K562 (cell line): ENCODE measurements around the gene PPP3CA. TPM values are rescaled to one million over a fixed set of nuclear protein-coding genes. Genes with fewer than 3 reads are reported as not detected.

Source experiments
- ATAC-seq: fragments of 200-7000 bp; cut with Tn5 transposase; 3 replicates; pipeline ENCODE4 v1.9.1; 2020; ENCODE audit warnings: moderate library complexity
- BruUV-seq: library from RNA; stranded (reverse); fragments of 400-500 nt; replicated peaks from 2 replicates; lab custom pipeline; 2021; lab: Mats Ljungman, UMichigan
- CTCF ChIA-PET: fragments of 300-600 bp; formaldehyde crosslinking; extraction: SDS; loops from one replicate; lab custom pipeline; 2021; ENCODE audit warnings: low intra/inter-chr PET ratio; lab: Yijun Ruan, JAX
- POLR2A ChIA-PET: fragments of 300-600, 350-650 bp; sonication (Branson Sonifier 250); formaldehyde crosslinking; extraction: SDS; loops from one replicate; lab custom pipeline; 2021; ENCODE audit warnings: antibody characterized with exemption, inconsistent platforms; lab: Yijun Ruan, JAX
- DNase-seq, 4 experiments: peaks; one replicate each; pipeline versions ENCODE4 v3.0.0 to v3.0.0-alpha.2; 2011 to 2018; ENCODE audit warnings: low spot score in 3 of 4, mixed read lengths in 3 of 4; ENCODE audit errors: extremely low read depth in 1 of 4
- FAIRE-seq: peaks from 2 replicates; lab custom pipeline; 2011; peaks lifted over from hg19 to GRCh38; lab: Jason Lieb, UNC
- H2AFZ ChIP-seq: 2 replicates; pipeline ENCODE4 v1.6.0; 2011; ENCODE audit warnings: low read depth, low read length, control low read depth, inconsistent platforms
- H3K27ac ChIP-seq: fragments of 200-600 bp; 3 replicates; pipeline ENCODE4 v1.8.0; 2011; ENCODE audit warnings: low read depth, mild to moderate bottlenecking, control low read depth, inconsistent platforms, low read length, moderate library complexity, mixed read lengths; ENCODE audit errors: extremely low read depth
- H3K27me3 ChIP-seq, 2 experiments: fragments of 300-600 bp in 1 of 2; 2 replicates in 1 of 2; 3 replicates in 1 of 2; pipeline versions ENCODE4 v1.6.0 to v1.8.0; 2011; ENCODE audit warnings: inconsistent platforms in 2 of 2, low read length in 2 of 2, mild to moderate bottlenecking in 1 of 2, mixed read lengths in 1 of 2, moderate library complexity in 1 of 2; ENCODE audit not compliant: control insufficient read depth in 2 of 2, insufficient read depth in 2 of 2
- H3K36me3 ChIP-seq: fragments of 300-600 bp; 3 replicates; pipeline ENCODE4 v1.8.0; 2011; ENCODE audit warnings: mild to moderate bottlenecking, low read length, inconsistent platforms; ENCODE audit not compliant: control insufficient read depth, insufficient read depth
- H3K4me1 ChIP-seq, 2 experiments: fragments of 200-600 bp in 1 of 2; replicated peaks in 1 of 2; 2 replicates in 1 of 2; 3 replicates in 1 of 2; pipeline versions ENCODE4 v1.5.1 to v1.8.0; 2011; ENCODE audit warnings: inconsistent platforms in 2 of 2, low read length in 2 of 2, mild to moderate bottlenecking in 1 of 2, mixed read lengths in 1 of 2, moderate library complexity in 1 of 2; ENCODE audit not compliant: control insufficient read depth in 2 of 2, insufficient read depth in 2 of 2
- H3K4me2 ChIP-seq: 2 replicates; pipeline ENCODE4 v1.6.1; 2011; ENCODE audit warnings: low read length, control low read depth, inconsistent platforms, mixed read lengths; ENCODE audit not compliant: insufficient read depth
- H3K4me3 ChIP-seq: fragments of 200-600 bp; sonication (generic), shearing (Covaris generic); 2 replicates; pipeline ENCODE4 v1.5.1; 2016; ENCODE audit warnings: control low read depth, inconsistent platforms
- H3K79me2 ChIP-seq: fragments of 200-600 bp; 3 replicates; pipeline ENCODE4 v1.8.0; 2011; ENCODE audit warnings: low read length, inconsistent platforms; ENCODE audit not compliant: control insufficient read depth, insufficient read depth
- H3K9ac ChIP-seq, 2 experiments: 2 replicates each; pipeline versions ENCODE4 v1.6.0 to v1.6.1; 2011; ENCODE audit warnings: low read depth in 2 of 2, low read length in 2 of 2, control low read depth in 1 of 2, inconsistent platforms in 1 of 2, mild to moderate bottlenecking in 1 of 2, mixed read lengths in 1 of 2; ENCODE audit not compliant: insufficient read depth in 1 of 2
- H3K9me1 ChIP-seq: one replicate; pipeline ENCODE4 v1.6.0; 2011; ENCODE audit warnings: inconsistent platforms, mild to moderate bottlenecking, low read length, moderate library complexity; ENCODE audit not compliant: control insufficient read depth, insufficient read depth
- H3K9me3 ChIP-seq: replicated peaks from 2 replicates; pipeline ENCODE4 v1.5.1; 2011; ENCODE audit warnings: low read depth, low read length, inconsistent platforms; ENCODE audit not compliant: control insufficient read depth, insufficient read depth
- H4K20me1 ChIP-seq: replicated peaks from 2 replicates; pipeline ENCODE4 v1.6.1; 2011; ENCODE audit warnings: low read length, inconsistent platforms, mixed read lengths; ENCODE audit not compliant: control insufficient read depth, insufficient read depth
- ATF3 ChIP-seq, 2 experiments: fragments of 450-650 bp in 1 of 2; sonication (generic) in 1 of 2; formaldehyde crosslinking in 1 of 2; IDR thresholded peaks in 1 of 2; conservative IDR thresholded peaks in 1 of 2; 2 replicates each; pipeline versions ENCODE4 v1.6.1 to v1.8.1; 2016 to 2023; ENCODE audit warnings: mild to moderate bottlenecking in 2 of 2, moderate library complexity in 2 of 2, inconsistent platforms in 1 of 2, missing genetic modification reagents in 1 of 2
- ETS1 ChIP-seq: conservative IDR thresholded peaks from 2 replicates; pipeline ENCODE4 v1.6.1; 2011; ENCODE audit warnings: low read depth, mild to moderate bottlenecking, low read length; ENCODE audit not compliant: control insufficient read depth
- MGA ChIP-seq: fragments of 450-650 bp; IDR thresholded peaks from 2 replicates; pipeline ENCODE4 v1.6.1; 2016; ENCODE audit warnings: mild to moderate bottlenecking, moderate library complexity
- NR2C1 ChIP-seq, 2 experiments: fragments of 450-650 bp; IDR thresholded peaks; 2 replicates each; pipeline ENCODE4 v1.6.1; 2017; ENCODE audit warnings: mild to moderate bottlenecking in 2 of 2, antibody characterized with exemption in 1 of 2, inconsistent platforms in 1 of 2, missing compliant biosample characterization in 1 of 2, missing genetic modification characterization in 1 of 2
- PPARD ChIP-seq: fragments of 250-450 bp; sonication (Bioruptor Pico); IDR thresholded peaks from 2 replicates; pipeline ENCODE4 v1.8.0; 2022; ENCODE audit warnings: inconsistent platforms, mild to moderate bottlenecking, moderate library complexity
- RHOXF2B ChIP-seq: fragments of 250-450 bp; sonication (Bioruptor Pico); conservative IDR thresholded peaks from 2 replicates; pipeline ENCODE4 v1.5.1; 2021
- TAF15 ChIP-seq: fragments of 200-400 bp; formaldehyde crosslinking; IDR thresholded peaks from 2 replicates; pipeline ENCODE4 v1.6.1; 2017; ENCODE audit warnings: mild to moderate bottlenecking, low read depth, low read length, moderate library complexity
- ZNF212 ChIP-seq: fragments of 450-650 bp; formaldehyde crosslinking; IDR thresholded peaks from 2 replicates; pipeline ENCODE4 v1.4.0; 2020; ENCODE audit warnings: mild to moderate bottlenecking
- WGBS: fragments of 100-300 bp; shearing (Covaris generic); methylation state at CpG from one replicate; pipeline ENCODE4 v1.1.6; 2016; ENCODE audit warnings: low coverage, mixed read lengths; ENCODE audit not compliant: insufficient coverage; ENCODE audit errors: missing lambda C conversion rate; 5-methylcytosine and 5-hydroxymethylcytosine counted together
- in situ Hi-C: fragments of 300-500 bp; cut with MboI; formaldehyde crosslinking; loops from 4 replicates; pipeline ENCODE4 v1.15.0; 2018; ENCODE audit warnings: inconsistent platforms, mixed read lengths
- intact Hi-C: fragments of 100-400 bp; cut with micrococcal nuclease; formaldehyde crosslinking; loops from 2 replicates; pipeline ENCODE4 v1.14.2; 2022
- polyA plus RNA-seq, 8 experiments: library from polyadenylated mRNA; depleted of rRNA in 4 of 8; stranded (reverse) in 5 of 8; unstranded in 3 of 8; fragments of >200 nt; fragmentation: Nextera tagmentation in 2 of 8; fragmentation: Illumina TruSeq in 1 of 8; extraction: Ambion mirVana in 2 of 8; extraction: Trizol in 1 of 8; gene quantifications; 2 replicates each; pipeline versions ENCODE4 v1.2.1 to v1.2.3, GENCODE V29; 2011 to 2014; ENCODE audit warnings: inconsistent platforms in 1 of 8, missing spikeins in 1 of 8
- total RNA-seq, 7 experiments: library from RNA; depleted of rRNA in 6 of 7; stranded (reverse); fragments of >200 nt in 6 of 7; fragmentation: Illumina TruSeq in 2 of 7; extraction: Trizol in 2 of 7; gene quantifications; 2 replicates each; pipeline versions ENCODE4 v1.2.1 to v1.2.3, GENCODE V29; 2011 to 2021; ENCODE audit warnings: low replicate concordance in 1 of 7

Gene PPP3CA
- total and polyA plus RNA-seq, 9 of the 15 experiments (the other 6 are each of a cell fraction or from before 2014, with no cell fraction given) = 0.94 to 3.2 (median 1.6) TPM

- no peak for DNase-seq
- H3K4me3 ChIP-seq = no peak overlapping the region
- no peaks in the 10 kb centered on the region for H3K79me2 ChIP-seq
- no TSS peak for BruUV-seq
- ChIA-PET CTCF (no interaction called here), POLR2A (interaction anchor here (0.6 kb wide), 1 partner anchor 1578 kb away, joined by 3 read pairs; no protein-coding TSS in a partner anchor)
- no peaks in the 10 kb centered on the region for H3K9me1 ChIP-seq
- no peak for ATAC-seq
- 0% methylated on average over 2 of the region's 2 CpGs for WGBS
- no peak overlapping the region for H3K9ac ChIP-seq
- in situ Hi-C loops (no loop called here), intact Hi-C loops (no loop called here)
- no peak for FAIRE-seq
- no peaks in the 10 kb centered on the region for H3K36me3 ChIP-seq
- no peak overlapping the region for H2AFZ ChIP-seq
- no peaks in the 10 kb centered on the region for H3K27me3 ChIP-seq
- no peaks in the 10 kb centered on the region for H3K9me3 ChIP-seq
- no peaks in the 10 kb centered on the region for H4K20me1 ChIP-seq
- H3K27ac ChIP-seq = no peak overlapping the region
- H3K4me1 ChIP-seq = no peaks in the 10 kb centered on the region
- no peak overlapping the region for H3K4me2 ChIP-seq
- TF ChIP-seq PPARD (CRISPR knock-in tag) = no peak
- TF ChIP-seq ETS1 = no peak
- no peak for TF ChIP-seq NR2C1 (IDR thresholded peaks at IDR 0.05)
- TF ChIP-seq NR2C1 (tag; IDR thresholded peaks at IDR 0.05) = no peak
- no peak for TF ChIP-seq ATF3 (IDR thresholded peaks at IDR 0.05)
- no peak for TF ChIP-seq ATF3 (CRISPR knock-in tag; conservative IDR thresholded peaks at IDR 0.05)
- no peak for TF ChIP-seq ZNF212
- no peak for TF ChIP-seq RHOXF2B
- no peak for TF ChIP-seq MGA
- TF ChIP-seq TAF15 = no peak
Observed at GRCh38 chr4:101229116-101229515, 118.2 kb downstream of the PPP3CA start.
